Loucy (cell line): ENCODE results near the gene RAD51B.

Source experiments
- CTCF ChIP-seq: fragments of 200-600 bp; sonication (generic); conservative IDR thresholded peaks from 2 replicates; pipeline ENCODE4 v1.5.1; 2014; ENCODE audit warnings: mild to moderate bottlenecking, antibody characterized with exemption, low read length
- EZH2phosphoT487 ChIP-seq: fragments of 200-600 bp; IDR thresholded peaks from 2 replicates; pipeline ENCODE4 v1.6.1; 2018; ENCODE audit warnings: antibody characterized with exemption, mild to moderate bottlenecking, moderate library complexity, borderline replicate concordance

- no peak for TF ChIP-seq CTCF
- TF ChIP-seq EZH2phosphoT487 = no peak
These were observed 921.4 kb downstream of the RAD51B start for GRCh38 chr14:68740788-68741476.
